NCI-H345 (cell line): ENCODE results near the gene RPL10.
"Not testable (repeated sequence)": the region's sequence is repeated elsewhere in the genome, so short reads cannot be mapped to it uniquely, and the experiment has no call there.

ENCODE experiments used
- DNase-seq: peaks from one replicate; lab custom pipeline; 2025; lab: John Stamatoyannopoulos, UW

Gene RPL10

GRCh38 chrX:154378059-154378798 lies 19.9 kb upstream of the RPL10 start:
- peak; percentile 55 for DNase-seq

- peak; percentile 100 for DNase-seq
These were observed 19.2 kb upstream of the RPL10 start, which contains the start of gene EMD for GRCh38 chrX:154378799-154379568. EMD (plus strand) TSS chrX:154379295; CDS start chrX:154379485, 190 bp downstream.

GRCh38 chrX:154379569-154379951 lies 18.6 kb upstream of the RPL10 start:
- no peak for DNase-seq

- DNase-seq = no peak
These were observed 18.0 kb upstream of the RPL10 start for GRCh38 chrX:154380153-154380552.

GRCh38 chrX:154380787-154381186 lies 17.4 kb upstream of the RPL10 start:
- no peak for DNase-seq

GRCh38 chrX:154381271-154381670 lies 16.9 kb upstream of the RPL10 start:
- DNase-seq = no peak

- DNase-seq = no peak
These were observed 15.6 kb upstream of the RPL10 start for GRCh38 chrX:154382483-154383069.

GRCh38 chrX:154383359-154384283 lies 14.6 kb upstream of the RPL10 start:
- no peak for DNase-seq

- no peak for DNase-seq
These were observed 13.8 kb upstream of the RPL10 start for GRCh38 chrX:154384284-154384892.

- DNase-seq = not testable (repeated sequence)
These were observed 10.1 kb upstream of the RPL10 start for GRCh38 chrX:154388094-154388493.

- not testable (repeated sequence) for DNase-seq
These were observed 9.5 kb upstream of the RPL10 start for GRCh38 chrX:154388649-154389048.

GRCh38 chrX:154389812-154390747 lies 8.1 kb upstream of the RPL10 start:
- DNase-seq = not testable (repeated sequence)

GRCh38 chrX:154396363-154396762 lies 1.8 kb upstream of the RPL10 start:
- DNase-seq = not testable (repeated sequence)

- peak; percentile 41 for DNase-seq
These were observed 947 bp upstream of the RPL10 start for GRCh38 chrX:154396973-154397887.

GRCh38 chrX:154398668-154399526 lies 720 bp downstream of the RPL10 start:
- DNase-seq = peak; percentile 75

- no peak for DNase-seq
These were observed 1.6 kb downstream of the RPL10 start for GRCh38 chrX:154399527-154400368.

GRCh38 chrX:154400369-154400817 lies 2.2 kb downstream of the RPL10 start:
- not testable (repeated sequence) for DNase-seq
